ENCODE measurements around the gene GTF3C2.

The GTF3C2 gene

GRCh38 chr2:27380626-27381545 lies 24.3 kb upstream of the GTF3C2 start, which contains the start of gene ZNF513 (continued):
- peak; percentile 76 for TF ChIP-seq ZBTB26 (tag by site-specific recombination; optimal IDR thresholded peaks at IDR 0.05)
- no peak for TF ChIP-seq ZBTB6 (tag by site-specific recombination; IDR thresholded peaks at IDR 0.05)
- no peak for TF ChIP-seq ZNF571 (tag by site-specific recombination; IDR thresholded peaks at IDR 0.05)
- TF ChIP-seq SP3 (tag by site-specific recombination; IDR thresholded peaks at IDR 0.05), result peak; percentile 67
- TF ChIP-seq ZNF792 (tag by site-specific recombination; IDR thresholded peaks at IDR 0.05), result no peak
- no peak for TF ChIP-seq ZNF777 (tag by site-specific recombination; IDR thresholded peaks at IDR 0.05; ENCODE audit: borderline replicate concordance)
- no peak for TF ChIP-seq ZNF555 (tag by site-specific recombination; conservative IDR thresholded peaks at IDR 0.05)
- peak; percentile 27; the same call in 1 of the 2 replicates for TF ChIP-seq TCF7L2 (IDR thresholded peaks at IDR 0.05; ENCODE audit: borderline replicate concordance, low read depth, low read length)
- no peak for TF ChIP-seq ZNF549 (tag by site-specific recombination; IDR thresholded peaks at IDR 0.05)
- no peak for TF ChIP-seq ZSCAN16 (tag by site-specific recombination; IDR thresholded peaks at IDR 0.05)
- no peak for TF ChIP-seq ZNF596 (tag by site-specific recombination; IDR thresholded peaks at IDR 0.05)
- no peak for TF ChIP-seq ZNF530 (tag by site-specific recombination; IDR thresholded peaks at IDR 0.05; ENCODE audit: low read depth)
- no peak for TF ChIP-seq ZNF544 (tag by site-specific recombination; IDR thresholded peaks at IDR 0.05)
- TF ChIP-seq ZBTB11 (tag by site-specific recombination; conservative IDR thresholded peaks at IDR 0.05; ENCODE audit: low read depth), result peak; percentile 90
- TF ChIP-seq WT1 (tag by site-specific recombination; IDR thresholded peaks at IDR 0.05), result peak; percentile 53
- TF ChIP-seq PRDM10 (tag by site-specific recombination; IDR thresholded peaks at IDR 0.05), result peak; percentile 85
- no peak for TF ChIP-seq HOXD13 (CRISPR knock-in tag; IDR thresholded peaks at IDR 0.05; ENCODE audit: borderline replicate concordance)
- peak; percentile 52; the same call in 1 of the 2 replicates for TF ChIP-seq KLF17 (tag by site-specific recombination; IDR thresholded peaks at IDR 0.05)
- no peak for TF ChIP-seq MYNN (tag by site-specific recombination; IDR thresholded peaks at IDR 0.05; ENCODE audit: borderline replicate concordance)
- TF ChIP-seq ZNF623 (tag by site-specific recombination; IDR thresholded peaks at IDR 0.05), result no peak
- 0 out of 2 replicates have a peak, but pooled peaks have one; percentile 13 for TF ChIP-seq SCRT2 (tag by site-specific recombination; IDR thresholded peaks at IDR 0.05)
- TF ChIP-seq IKZF3 (tag by site-specific recombination; IDR thresholded peaks at IDR 0.05), result peak; percentile 68
- no peak for TF ChIP-seq ZNF654 (tag by site-specific recombination; IDR thresholded peaks at IDR 0.05; ENCODE audit: low read depth)
- TF ChIP-seq ZNF747 (tag by site-specific recombination; IDR thresholded peaks at IDR 0.05), result no peak
- TF ChIP-seq KLF16 (tag by site-specific recombination; IDR thresholded peaks at IDR 0.05), result peak; percentile 50; the same call in 1 of the 2 replicates
- 0 out of 2 replicates have a peak, but pooled peaks have one; percentile 47 for TF ChIP-seq ZNF449 (tag by site-specific recombination; IDR thresholded peaks at IDR 0.05)
- peak; percentile 66 for TF ChIP-seq BCL11A (tag by site-specific recombination; IDR thresholded peaks at IDR 0.05; ENCODE audit: low read depth)
